Left lung (tissue), 10 donors: ENCODE data around the gene DPYSL5. TPM values are rescaled to one million over a fixed set of nuclear protein-coding genes. Genes with fewer than 3 reads are reported as not detected.

Experiments
- ATAC-seq: fragments of 200-7000 bp; cut with Tn5 transposase; one replicate; pipeline ENCODE4 v1.9.1; 2020; ENCODE audit warnings: moderate library complexity
- DNase-seq, 4 donors: peaks; one replicate each; pipeline ENCODE4 v3.0.0-alpha.2; 2013 to 2020
- H3K27ac ChIP-seq, 2 donors: fragments of 200-600 bp; sonication (generic) in 1 of 2; one replicate each; pipeline versions ENCODE4 v1.5.0 to v1.8.0; 2020 to 2021
- H3K27me3 ChIP-seq, 2 donors: fragments of 200-600 bp; sonication (generic) in 1 of 2; one replicate each; pipeline versions ENCODE4 v1.5.0 to v1.8.0; 2020 to 2021
- H3K36me3 ChIP-seq, 2 donors: fragments of 200-600 bp; sonication (generic) in 1 of 2; one replicate each; pipeline versions ENCODE4 v1.5.0 to v1.8.0; 2020 to 2021
- H3K4me1 ChIP-seq, 2 donors: fragments of 200-600 bp; one replicate each; pipeline ENCODE4 v1.8.0; 2021
- H3K4me3 ChIP-seq, 2 donors: fragments of 200-600 bp; sonication (generic) in 1 of 2; one replicate each; pipeline versions ENCODE4 v1.5.0 to v1.8.0; 2020 to 2021; ENCODE audit warnings: mild to moderate bottlenecking in 1 of 2
- H3K9me3 ChIP-seq, 2 donors: fragments of 200-600 bp; sonication (generic) in 1 of 2; one replicate each; pipeline versions ENCODE4 v1.5.0 to v1.8.0; 2020 to 2021
- CTCF ChIP-seq, 2 donors: fragments of 200-600 bp; sonication (generic) in 1 of 2; IDR thresholded peaks; one replicate each; pipeline versions ENCODE4 v1.5.0 to v1.8.0; 2021; ENCODE audit warnings: antibody characterized with exemption in 2 of 2
- intact Hi-C, 2 donors: fragments of 100-400 bp; cut with DNase I; formaldehyde crosslinking; loops; one replicate each; pipeline versions ENCODE4 v1.11.2 to v1.14.2; 2022
- polyA plus RNA-seq, 6 donors: library from polyadenylated mRNA; unstranded; fragments of 120-200 nt; gene quantifications; one replicate each; pipeline ENCODE4 v1.2.1, GENCODE V29; 2013; ENCODE audit not compliant: insufficient read length in 6 of 6
- total RNA-seq, 2 donors: library from RNA; stranded (reverse); fragmentation: NEBNext Ultra II Directional; extraction: Animal tissue kit (Norgen Biotek cat#: 25700); gene quantifications; one replicate each; pipeline ENCODE4 v1.2.1, GENCODE V29; 2021
- donor health status: DM: no; HTN: yes; CAD: no.
- donor health status: DM: no; HTN: no; CAD: no.

The DPYSL5 gene
- total and polyA plus RNA-seq, 8 donors = 0.07 to 0.37 (median 0.23) TPM; not detected in 2

- no peaks in the 10 kb centered on the region for H3K9me3 ChIP-seq
- ATAC-seq (no peak), DNase-seq (no peak)
- peaks cover 0 to 5% of the 10 kb centered on the region in 2 donors for H3K27me3 ChIP-seq
- TF ChIP-seq CTCF (IDR thresholded peaks at IDR 0.05) = no peak
- intact Hi-C loops = no loop called here
- H3K4me3 ChIP-seq = no peak overlapping the region
- H3K4me1 ChIP-seq = peaks cover 0 to 23% of the 10 kb centered on the region in 2 donors
- H3K36me3 ChIP-seq = no peaks in the 10 kb centered on the region
- no peak overlapping the region for H3K27ac ChIP-seq
Measured at GRCh38 chr2:26974352-26974751, 126.4 kb downstream of the DPYSL5 start.

- Histone ChIP-seq H3K36me3 (no peaks in the 10 kb centered on the region), H3K9me3 (no peaks in the 10 kb centered on the region), H3K27ac (no peak overlapping the region), H3K4me1 (peaks cover 4 to 17% of the 10 kb centered on the region in 2 donors), H3K4me3 (no peak overlapping the region), H3K27me3 (peaks cover 0 to under 1% of the 10 kb centered on the region in 2 donors)
- no peak for ATAC-seq
- intact Hi-C loops = no loop called here
- DNase-seq = no peak
- no peak for TF ChIP-seq CTCF (IDR thresholded peaks at IDR 0.05)
Measured at GRCh38 chr2:26975102-26975501, 127.2 kb downstream of the DPYSL5 start.

DNA sequence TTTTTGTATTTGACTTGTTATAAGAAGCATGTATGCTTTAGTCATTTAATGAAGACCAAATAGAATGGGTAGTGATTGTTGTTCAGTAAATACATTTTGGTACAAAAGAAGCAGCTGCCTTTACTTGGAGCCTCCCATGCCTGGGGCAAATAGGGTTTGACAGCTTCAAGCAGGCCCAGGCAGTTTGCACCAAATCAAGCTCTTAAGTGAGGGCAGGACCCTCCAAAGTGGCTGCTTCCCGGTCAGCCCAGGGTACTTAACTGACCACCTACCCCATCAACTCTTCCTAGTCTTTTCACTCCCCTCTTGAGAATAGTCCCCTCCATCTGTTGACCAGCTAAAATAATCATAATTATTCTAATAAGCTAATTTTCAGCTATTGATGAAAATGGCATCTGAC lies 127.7 kb downstream of the DPYSL5 start:
- Histone ChIP-seq H3K4me3 (no peak overlapping the region), H3K36me3 (no peaks in the 10 kb centered on the region), H3K27me3 (no peaks in the 10 kb centered on the region), H3K27ac (no peak overlapping the region), H3K9me3 (no peaks in the 10 kb centered on the region), H3K4me1 (peaks cover 4 to 16% of the 10 kb centered on the region in 2 donors)
- ATAC-seq (no peak), DNase-seq (no peak)
- TF ChIP-seq CTCF (IDR thresholded peaks at IDR 0.05) = no peak
- intact Hi-C loops = no loop called here

DNA sequence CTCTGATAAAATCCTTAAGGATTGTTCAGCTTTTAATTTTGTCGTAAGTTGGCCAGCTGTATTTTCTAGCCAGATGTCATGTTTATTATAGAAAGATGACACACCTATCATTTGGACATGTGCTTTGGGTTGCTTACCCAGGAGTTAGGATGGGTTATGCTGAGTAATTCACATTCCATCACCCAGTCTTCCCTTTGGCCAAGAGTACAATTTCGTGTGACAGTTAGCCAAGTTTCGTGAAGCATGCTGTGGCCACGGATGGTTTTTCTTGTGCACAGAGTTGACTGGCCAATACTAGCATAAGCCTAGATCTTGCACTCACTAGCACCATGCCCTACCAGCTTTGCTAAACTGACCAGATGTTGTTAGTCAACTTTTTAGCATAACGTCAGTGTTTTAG lies 128.3 kb downstream of the DPYSL5 start:
- TF ChIP-seq CTCF (IDR thresholded peaks at IDR 0.05) = no peak
- intact Hi-C loops = no loop called here
- Histone ChIP-seq H3K27ac (no peak overlapping the region), H3K27me3 (no peaks in the 10 kb centered on the region), H3K9me3 (no peaks in the 10 kb centered on the region), H3K4me3 (no peak overlapping the region), H3K36me3 (no peaks in the 10 kb centered on the region), H3K4me1 (peaks cover 4 to 12% of the 10 kb centered on the region in 2 donors)
- ATAC-seq (no peak), DNase-seq (no peak)

DNA sequence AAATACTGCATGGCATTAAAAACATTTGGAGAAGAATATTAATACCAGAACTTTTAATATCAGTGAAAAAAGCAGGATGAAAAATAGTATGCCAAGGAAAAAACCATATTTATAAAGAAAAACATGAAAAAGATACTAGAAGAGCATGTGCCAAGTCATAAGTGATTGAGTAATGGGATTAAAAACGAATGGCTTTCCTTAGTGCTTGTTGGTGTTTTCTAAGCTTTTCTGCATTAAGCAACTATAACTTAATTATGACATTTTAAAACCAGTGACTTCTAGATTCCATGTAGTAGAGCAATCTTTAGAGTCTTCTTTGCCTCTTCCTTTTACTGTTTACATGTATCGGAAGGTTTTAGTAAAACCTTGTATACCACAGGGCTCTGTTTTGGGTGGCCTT lies 129.1 kb downstream of the DPYSL5 start:
- TF ChIP-seq CTCF (IDR thresholded peaks at IDR 0.05) = no peak
- no peak for ATAC-seq
- no peak overlapping the region for H3K4me3 ChIP-seq
- H3K27me3 ChIP-seq = no peaks in the 10 kb centered on the region
- no peaks in the 10 kb centered on the region for H3K9me3 ChIP-seq
- no peaks in the 10 kb centered on the region for H3K36me3 ChIP-seq
- intact Hi-C loops = no loop called here
- peaks cover 4 to 6% of the 10 kb centered on the region in 2 donors for H3K4me1 ChIP-seq
- no peak for DNase-seq
- no peak overlapping the region for H3K27ac ChIP-seq
